Esophagus squamous epithelium (tissue), 4 donors: ENCODE data around the gene TSPAN9.

Experiments
- POLR2A ChIP-seq, 4 donors: fragments of 450-650 bp; IDR thresholded peaks; one replicate each; pipeline ENCODE4 v1.6.1; 2017; ENCODE audit warnings: antibody characterized with exemption in 4 of 4, mild to moderate bottlenecking in 4 of 4, moderate library complexity in 3 of 4
- TF ChIP-seq, protein P1 (sequence below), 6 experiments: fragments of 450-650 bp in 4 of 6; fragments of 200-600 bp in 2 of 6; sonication (generic) in 2 of 6; IDR thresholded peaks; one replicate each; pipeline ENCODE4 v1.5.1; 2016 to 2019; ENCODE audit warnings: antibody characterized with exemption in 6 of 6, mild to moderate bottlenecking in 4 of 6, moderate library complexity in 4 of 6

- TF ChIP-seq, protein P1, sequence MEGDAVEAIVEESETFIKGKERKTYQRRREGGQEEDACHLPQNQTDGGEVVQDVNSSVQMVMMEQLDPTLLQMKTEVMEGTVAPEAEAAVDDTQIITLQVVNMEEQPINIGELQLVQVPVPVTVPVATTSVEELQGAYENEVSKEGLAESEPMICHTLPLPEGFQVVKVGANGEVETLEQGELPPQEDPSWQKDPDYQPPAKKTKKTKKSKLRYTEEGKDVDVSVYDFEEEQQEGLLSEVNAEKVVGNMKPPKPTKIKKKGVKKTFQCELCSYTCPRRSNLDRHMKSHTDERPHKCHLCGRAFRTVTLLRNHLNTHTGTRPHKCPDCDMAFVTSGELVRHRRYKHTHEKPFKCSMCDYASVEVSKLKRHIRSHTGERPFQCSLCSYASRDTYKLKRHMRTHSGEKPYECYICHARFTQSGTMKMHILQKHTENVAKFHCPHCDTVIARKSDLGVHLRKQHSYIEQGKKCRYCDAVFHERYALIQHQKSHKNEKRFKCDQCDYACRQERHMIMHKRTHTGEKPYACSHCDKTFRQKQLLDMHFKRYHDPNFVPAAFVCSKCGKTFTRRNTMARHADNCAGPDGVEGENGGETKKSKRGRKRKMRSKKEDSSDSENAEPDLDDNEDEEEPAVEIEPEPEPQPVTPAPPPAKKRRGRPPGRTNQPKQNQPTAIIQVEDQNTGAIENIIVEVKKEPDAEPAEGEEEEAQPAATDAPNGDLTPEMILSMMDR (IDR thresholded peaks at IDR 0.05), result no peak
- TF ChIP-seq POLR2A (IDR thresholded peaks at IDR 0.05), result no peak
Measured at GRCh38 chr12:3213188-3213587, 136.0 kb downstream of the TSPAN9 start.
